ENCODE results near the gene IGSF21.

DNA sequence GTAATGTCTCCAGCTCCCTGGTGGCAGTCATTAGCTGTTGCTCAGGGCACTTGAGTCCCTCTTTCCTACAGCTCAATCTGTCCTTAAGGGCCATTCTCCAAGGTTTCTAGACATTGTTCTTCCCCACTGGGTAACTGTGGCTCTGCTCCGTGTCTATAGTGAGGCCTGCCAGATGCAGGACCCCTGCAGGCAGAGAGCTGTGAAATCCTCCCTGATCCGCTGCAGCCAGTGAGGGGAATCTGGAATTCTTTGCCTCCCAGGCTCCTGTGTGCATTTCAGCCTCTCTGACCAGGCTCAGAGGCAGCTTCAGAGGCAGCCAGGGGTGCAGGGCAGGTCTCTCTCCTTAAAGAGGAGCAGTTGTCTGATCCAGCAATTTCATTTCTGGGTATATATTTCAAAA lies 14.4 kb upstream of the IGSF21 start:
- TF ChIP-seq, protein P1, sequence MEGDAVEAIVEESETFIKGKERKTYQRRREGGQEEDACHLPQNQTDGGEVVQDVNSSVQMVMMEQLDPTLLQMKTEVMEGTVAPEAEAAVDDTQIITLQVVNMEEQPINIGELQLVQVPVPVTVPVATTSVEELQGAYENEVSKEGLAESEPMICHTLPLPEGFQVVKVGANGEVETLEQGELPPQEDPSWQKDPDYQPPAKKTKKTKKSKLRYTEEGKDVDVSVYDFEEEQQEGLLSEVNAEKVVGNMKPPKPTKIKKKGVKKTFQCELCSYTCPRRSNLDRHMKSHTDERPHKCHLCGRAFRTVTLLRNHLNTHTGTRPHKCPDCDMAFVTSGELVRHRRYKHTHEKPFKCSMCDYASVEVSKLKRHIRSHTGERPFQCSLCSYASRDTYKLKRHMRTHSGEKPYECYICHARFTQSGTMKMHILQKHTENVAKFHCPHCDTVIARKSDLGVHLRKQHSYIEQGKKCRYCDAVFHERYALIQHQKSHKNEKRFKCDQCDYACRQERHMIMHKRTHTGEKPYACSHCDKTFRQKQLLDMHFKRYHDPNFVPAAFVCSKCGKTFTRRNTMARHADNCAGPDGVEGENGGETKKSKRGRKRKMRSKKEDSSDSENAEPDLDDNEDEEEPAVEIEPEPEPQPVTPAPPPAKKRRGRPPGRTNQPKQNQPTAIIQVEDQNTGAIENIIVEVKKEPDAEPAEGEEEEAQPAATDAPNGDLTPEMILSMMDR (IDR thresholded peaks at IDR 0.05), result no peak
- no peak for TF ChIP-seq POLR2A (IDR thresholded peaks at IDR 0.05)

Data from thyroid gland (tissue), 4 donors.